ENCODE data around the gene ADAMTS7. TPM values are rescaled to one million over a fixed set of nuclear protein-coding genes. Genes with fewer than 3 reads are reported as not detected.
"Not testable (repeated sequence)": the region's sequence is repeated elsewhere in the genome, so short reads cannot be mapped to it uniquely, and the experiment has no call there.

Gene ADAMTS7
- total and polyA plus RNA-seq, 7 experiments from 2014 or later = 1.5 TPM; not detected in 6

- ChIA-PET POLR2A (interaction anchor here (0.7 kb wide), 1 partner anchor 22 kb away, joined by 4 read pairs; the partner anchor contains the start of gene MORF4L1), CTCF (no interaction called here)
- Histone ChIP-seq H3K27me3 (ENCODE audit: control insufficient read depth in 2 of 2, insufficient read depth in 2 of 2, low read length in 2 of 2) (no peaks in the 10 kb centered on the region), H3K4me3 (ENCODE audit: low read length) (no peak overlapping the region), H3K4me1 (ENCODE audit: control insufficient read depth in 2 of 2, insufficient read depth in 2 of 2, low read length in 2 of 2) (no peaks in the 10 kb centered on the region), H3K27ac (ENCODE audit: low read depth, low read length) (no peak overlapping the region), H3K9me3 (ENCODE audit: control insufficient read depth in 2 of 3, low read length in 3 of 3) (no peaks in the 10 kb centered on the region), H3K36me3 (ENCODE audit: control insufficient read depth in 2 of 3, insufficient read depth in 3 of 3, low read length in 3 of 3) (no peaks in the 10 kb centered on the region)
- Mint-ChIP-seq H3K9me3 (no peaks in the 10 kb centered on the region), H3K36me3 (no peaks in the 10 kb centered on the region), H3K27me3 (no peaks in the 10 kb centered on the region), H3K4me3 (no peak overlapping the region), H3K4me1 (no peaks in the 10 kb centered on the region), H3K27ac (no peak overlapping the region)
- no peak for ATAC-seq
- intact Hi-C loops (cut with micrococcal nuclease) = no loop called here
- no peak for DNase-seq
Observed at GRCh38 chr15:78850941-78851755, 39.9 kb upstream of the ADAMTS7 start.

DNA sequence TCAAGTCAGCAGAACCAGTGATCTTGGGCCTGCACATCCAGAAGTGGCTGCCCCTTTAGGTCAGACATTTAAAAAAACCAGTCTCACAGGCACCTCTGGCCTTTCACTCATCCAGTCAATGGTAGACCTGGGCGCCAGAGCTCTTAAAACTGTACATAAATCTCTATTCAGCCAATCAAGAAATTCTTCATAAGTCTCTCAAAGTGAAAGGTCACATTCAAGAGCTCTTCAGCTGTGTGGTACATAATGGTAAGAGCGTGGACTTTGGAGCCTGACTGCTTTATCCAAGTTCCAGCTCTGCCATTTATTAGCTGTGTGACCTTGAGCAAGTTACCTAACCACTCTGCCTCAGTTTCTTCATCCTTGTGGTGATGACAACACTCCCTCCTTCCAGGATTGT is 39.1 kb upstream of the ADAMTS7 start:
- H3K27ac Mint-ChIP-seq = no peak overlapping the region
- DNase-seq = no peak
- H3K9me3 Mint-ChIP-seq = no peaks in the 10 kb centered on the region
- no peaks in the 10 kb centered on the region for H3K27me3 ChIP-seq (ENCODE audit: control insufficient read depth in 2 of 2, insufficient read depth in 2 of 2, low read length in 2 of 2)
- no peaks in the 10 kb centered on the region for H3K4me1 ChIP-seq (ENCODE audit: control insufficient read depth in 2 of 2, insufficient read depth in 2 of 2, low read length in 2 of 2)
- no peak overlapping the region for H3K27ac ChIP-seq (ENCODE audit: low read depth, low read length)
- no peaks in the 10 kb centered on the region for H3K36me3 ChIP-seq (ENCODE audit: control insufficient read depth in 2 of 3, insufficient read depth in 3 of 3, low read length in 3 of 3)
- ChIA-PET POLR2A (no interaction called here), CTCF (no interaction called here)
- no peaks in the 10 kb centered on the region for H3K4me1 Mint-ChIP-seq
- H3K27me3 Mint-ChIP-seq = no peaks in the 10 kb centered on the region
- no peak for ATAC-seq
- no peak overlapping the region for H3K4me3 ChIP-seq (ENCODE audit: low read length)
- no peaks in the 10 kb centered on the region for H3K36me3 Mint-ChIP-seq
- intact Hi-C loops (cut with micrococcal nuclease) = no loop called here
- no peak overlapping the region for H3K4me3 Mint-ChIP-seq
- no peaks in the 10 kb centered on the region for H3K9me3 ChIP-seq (ENCODE audit: control insufficient read depth in 2 of 3, low read length in 3 of 3)

- H3K4me3 ChIP-seq (ENCODE audit: low read length); H3K9me3 ChIP-seq (ENCODE audit: control insufficient read depth in 2 of 3, low read length in 3 of 3); H3K27me3 Mint-ChIP-seq; H3K4me1 ChIP-seq (ENCODE audit: control insufficient read depth in 2 of 2, insufficient read depth in 2 of 2, low read length in 2 of 2); DNase-seq; H3K9me3 Mint-ChIP-seq; CTCF ChIA-PET; H3K4me1 Mint-ChIP-seq; intact Hi-C loops (cut with micrococcal nuclease); H3K36me3 ChIP-seq (ENCODE audit: control insufficient read depth in 2 of 3, insufficient read depth in 3 of 3, low read length in 3 of 3); H3K36me3 Mint-ChIP-seq; H3K27me3 ChIP-seq (ENCODE audit: control insufficient read depth in 2 of 2, insufficient read depth in 2 of 2, low read length in 2 of 2); ATAC-seq; POLR2A ChIA-PET; H3K27ac ChIP-seq (ENCODE audit: low read depth, low read length); H3K4me3 Mint-ChIP-seq; H3K27ac Mint-ChIP-seq: not testable (repeated sequence)
Observed at GRCh38 chr15:78847387-78847906, 36.2 kb upstream of the ADAMTS7 start.

- intact Hi-C loops (cut with micrococcal nuclease); POLR2A ChIA-PET; H3K36me3 Mint-ChIP-seq; CTCF ChIA-PET; H3K27ac ChIP-seq (ENCODE audit: low read depth, low read length); H3K4me1 ChIP-seq (ENCODE audit: control insufficient read depth in 2 of 2, insufficient read depth in 2 of 2, low read length in 2 of 2); DNase-seq; H3K36me3 ChIP-seq (ENCODE audit: control insufficient read depth in 2 of 3, insufficient read depth in 3 of 3, low read length in 3 of 3); H3K9me3 ChIP-seq (ENCODE audit: control insufficient read depth in 2 of 3, low read length in 3 of 3); H3K9me3 Mint-ChIP-seq; H3K4me3 Mint-ChIP-seq; H3K27me3 Mint-ChIP-seq; H3K27me3 ChIP-seq (ENCODE audit: control insufficient read depth in 2 of 2, insufficient read depth in 2 of 2, low read length in 2 of 2); H3K4me3 ChIP-seq (ENCODE audit: low read length); ATAC-seq; H3K4me1 Mint-ChIP-seq; H3K27ac Mint-ChIP-seq: not testable (repeated sequence)
Observed at GRCh38 chr15:78846906-78847305, 35.6 kb upstream of the ADAMTS7 start.

DNA sequence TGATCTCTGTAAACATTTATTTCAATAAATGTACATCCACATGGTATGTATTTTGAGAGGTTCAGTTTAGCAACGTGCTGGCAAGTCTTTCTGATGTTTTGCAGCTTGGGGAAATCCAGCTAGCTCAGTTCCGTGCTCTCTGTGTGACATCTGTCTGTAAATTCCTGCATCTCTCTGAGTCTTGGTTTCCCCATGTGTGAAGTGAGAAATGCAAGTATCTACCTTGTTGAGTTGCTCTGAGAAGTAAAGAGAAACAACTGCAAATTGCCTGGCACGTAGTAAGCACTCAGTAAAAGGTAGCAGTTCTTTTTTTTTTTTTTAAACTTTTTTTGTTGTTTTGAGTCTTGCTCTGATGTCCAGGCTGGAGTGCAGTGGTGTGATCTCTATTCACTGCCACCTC is 31.3 kb upstream of the ADAMTS7 start:
- Histone ChIP-seq H3K36me3 (ENCODE audit: control insufficient read depth in 2 of 3, insufficient read depth in 3 of 3, low read length in 3 of 3) (no peaks in the 10 kb centered on the region), H3K4me3 (ENCODE audit: low read length) (no peak overlapping the region), H3K27me3 (ENCODE audit: control insufficient read depth in 2 of 2, insufficient read depth in 2 of 2, low read length in 2 of 2) (no peaks in the 10 kb centered on the region), H3K4me1 (ENCODE audit: control insufficient read depth in 2 of 2, insufficient read depth in 2 of 2, low read length in 2 of 2) (no peaks in the 10 kb centered on the region), H3K27ac (ENCODE audit: low read depth, low read length) (no peak overlapping the region), H3K9me3 (ENCODE audit: control insufficient read depth in 2 of 3, low read length in 3 of 3) (no peaks in the 10 kb centered on the region)
- H3K4me1 Mint-ChIP-seq = no peaks in the 10 kb centered on the region
- H3K4me3 Mint-ChIP-seq = no peak overlapping the region
- ChIA-PET POLR2A (no interaction called here), CTCF (no interaction called here)
- intact Hi-C loops (cut with micrococcal nuclease) = no loop called here
- ATAC-seq (no peak), DNase-seq (no peak)
- H3K36me3 Mint-ChIP-seq = no peaks in the 10 kb centered on the region
- no peak overlapping the region for H3K27ac Mint-ChIP-seq
- H3K9me3 Mint-ChIP-seq = no peaks in the 10 kb centered on the region
- no peaks in the 10 kb centered on the region for H3K27me3 Mint-ChIP-seq

GRCh38 chr15:78841891-78842290 is 30.6 kb upstream of the ADAMTS7 start:
- ChIA-PET POLR2A (no interaction called here), CTCF (no interaction called here)
- H3K27ac ChIP-seq (ENCODE audit: low read depth, low read length) = no peak overlapping the region

DNA sequence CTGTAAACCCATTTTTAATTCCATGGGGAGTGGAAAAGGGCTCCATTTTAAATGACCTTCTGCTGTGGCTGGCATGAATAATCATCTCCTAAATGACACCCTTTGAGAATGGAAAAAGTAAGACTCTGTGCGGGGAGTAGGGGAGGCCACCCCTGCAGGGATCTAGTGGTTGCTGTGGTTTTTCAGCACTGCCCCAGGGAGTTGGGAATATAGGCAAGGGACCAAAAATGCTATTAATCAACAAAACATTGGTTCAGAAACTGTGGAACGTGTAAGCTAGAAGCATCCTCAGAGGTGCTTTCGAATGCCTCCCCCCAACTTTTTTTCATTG is 30.1 kb upstream of the ADAMTS7 start:
- intact Hi-C loops (cut with micrococcal nuclease) = no loop called here
- no peak overlapping the region for H3K4me3 Mint-ChIP-seq
- Histone ChIP-seq H3K27me3 (ENCODE audit: control insufficient read depth in 2 of 2, insufficient read depth in 2 of 2, low read length in 2 of 2) (no peaks in the 10 kb centered on the region), H3K9me3 (ENCODE audit: control insufficient read depth in 2 of 3, low read length in 3 of 3) (no peaks in the 10 kb centered on the region), H3K4me3 (ENCODE audit: low read length) (no peak overlapping the region), H3K36me3 (ENCODE audit: control insufficient read depth in 2 of 3, insufficient read depth in 3 of 3, low read length in 3 of 3) (no peaks in the 10 kb centered on the region), H3K4me1 (ENCODE audit: control insufficient read depth in 2 of 2, insufficient read depth in 2 of 2, low read length in 2 of 2) (no peaks in the 10 kb centered on the region), H3K27ac (ENCODE audit: low read depth, low read length) (no peak overlapping the region)
- H3K27ac Mint-ChIP-seq = no peak overlapping the region
- POLR2A ChIA-PET = no interaction called here
- CTCF ChIA-PET = no interaction called here
- ATAC-seq (no peak), DNase-seq (no peak)
- no peaks in the 10 kb centered on the region for H3K9me3 Mint-ChIP-seq
- H3K27me3 Mint-ChIP-seq = no peaks in the 10 kb centered on the region
- H3K4me1 Mint-ChIP-seq = no peaks in the 10 kb centered on the region
- no peaks in the 10 kb centered on the region for H3K36me3 Mint-ChIP-seq

More at GRCh38 chr15:78841891-78842290, 30.6 kb upstream of the ADAMTS7 start:
- Histone ChIP-seq H3K36me3 (ENCODE audit: control insufficient read depth in 2 of 3, insufficient read depth in 3 of 3, low read length in 3 of 3) (no peaks in the 10 kb centered on the region), H3K27me3 (ENCODE audit: control insufficient read depth in 2 of 2, insufficient read depth in 2 of 2, low read length in 2 of 2) (no peaks in the 10 kb centered on the region), H3K4me3 (ENCODE audit: low read length) (no peak overlapping the region), H3K9me3 (ENCODE audit: control insufficient read depth in 2 of 3, low read length in 3 of 3) (no peaks in the 10 kb centered on the region), H3K4me1 (ENCODE audit: control insufficient read depth in 2 of 2, insufficient read depth in 2 of 2, low read length in 2 of 2) (no peaks in the 10 kb centered on the region)
- Mint-ChIP-seq H3K27me3 (no peaks in the 10 kb centered on the region), H3K4me1 (no peaks in the 10 kb centered on the region), H3K27ac (no peak overlapping the region), H3K4me3 (no peak overlapping the region), H3K9me3 (no peaks in the 10 kb centered on the region), H3K36me3 (no peaks in the 10 kb centered on the region)
- intact Hi-C loops (cut with micrococcal nuclease) = no loop called here
- DNase-seq (no peak), ATAC-seq (no peak)

Measured in naive thymus-derived CD4-positive, alpha-beta T cell (primary cell).